Measurements from ENCODE around the gene MSH6.

Gene MSH6

GRCh38 chr2:47849368-47849767, 66.4 kb downstream of the MSH6 start:
- TF ChIP-seq CTCF (IDR thresholded peaks at IDR 0.05) = no peak

- no peak for TF ChIP-seq CTCF (IDR thresholded peaks at IDR 0.05)
These were observed 67.3 kb downstream of the MSH6 start for GRCh38 chr2:47850198-47850597.
